Kidney (tissue), 14 donors: ENCODE data around the gene WNT7B. TPM values are rescaled to one million over a fixed set of nuclear protein-coding genes. Genes with fewer than 3 reads are reported as not detected.

Experiments used
- DNase-seq, 5 donors: peaks; one replicate each; pipeline ENCODE4 v3.0.0-alpha.2; 2013 to 2020
- FAIRE-seq: peaks from 2 replicates; lab custom pipeline; 2012; peaks lifted over from hg19 to GRCh38; lab: Jason Lieb, UNC
- H3K27ac ChIP-seq, 2 donors: one replicate each; pipeline ENCODE4 v1.7.0; 2013; ENCODE audit warnings: low read depth in 2 of 2, low read length in 2 of 2, inconsistent platforms in 1 of 2
- H3K27me3 ChIP-seq: one replicate; pipeline ENCODE4 v1.7.1; 2013; ENCODE audit warnings: low read length, inconsistent platforms; ENCODE audit not compliant: control insufficient read depth, insufficient read depth
- H3K36me3 ChIP-seq, 3 donors: one replicate each; pipeline versions ENCODE4 v1.7.0 to v1.7.1; 2013; ENCODE audit warnings: low read length in 3 of 3, control low read depth in 1 of 3, inconsistent platforms in 1 of 3; ENCODE audit not compliant: insufficient read depth in 3 of 3, control insufficient read depth in 2 of 3
- H3K4me1 ChIP-seq, 3 donors: one replicate each; pipeline versions ENCODE4 v1.7.0 to v1.7.1; 2013; ENCODE audit warnings: low read length in 3 of 3, inconsistent platforms in 1 of 3, low read depth in 1 of 3; ENCODE audit not compliant: control insufficient read depth in 2 of 3, insufficient read depth in 2 of 3
- H3K4me3 ChIP-seq, 3 donors: one replicate each; pipeline versions ENCODE4 v1.7.0 to v1.8.1; 2013; ENCODE audit warnings: low read length in 3 of 3, control low read depth in 1 of 3, inconsistent platforms in 1 of 3
- H3K9ac ChIP-seq, 3 donors: one replicate each; pipeline versions ENCODE4 v1.7.0 to v1.7.1; 2013; ENCODE audit warnings: low read length in 3 of 3, control low read depth in 1 of 3, inconsistent platforms in 1 of 3
- H3K9me3 ChIP-seq, 3 donors: one replicate each; pipeline versions ENCODE4 v1.7.0 to v1.7.1; 2013; ENCODE audit warnings: low read length in 3 of 3, control low read depth in 1 of 3, inconsistent platforms in 1 of 3; ENCODE audit not compliant: control insufficient read depth in 2 of 3, insufficient read depth in 1 of 3
- intact Hi-C: fragments of 100-400 bp; cut with DNase I; formaldehyde crosslinking; loops from one replicate; pipeline ENCODE4 v1.11.1; 2022
- polyA plus RNA-seq: library from polyadenylated mRNA; stranded (reverse); fragments of 350-450 nt; fragmentation: Illumina TruSeq; extraction: RNeasy Lipid Tissue Mini Kit (QIAGEN cat#74804); gene quantifications from one replicate; pipeline ENCODE4 v1.2.3, GENCODE V29; 2014; ENCODE audit warnings: low read depth, low replicate concordance; ENCODE audit not compliant: insufficient read depth
- total RNA-seq: library from RNA; stranded (reverse); fragmentation: NEBNext Ultra II Directional; extraction: Animal tissue kit (Norgen Biotek cat#: 25700); gene quantifications from one replicate; pipeline ENCODE4 v1.2.1, GENCODE V29; 2021
- TF ChIP-seq, protein P1 (sequence below): IDR thresholded peaks from 3 replicates; pipeline ENCODE4 v1.5.1; 2012; ENCODE audit warnings: mild to moderate bottlenecking, moderate library complexity, borderline replicate concordance; ENCODE audit not compliant: insufficient read depth; ENCODE audit errors: extremely low read depth
- donor health status: control.
- donor health status: control.
- donor health status: control.
- donor health status: control.
- donor health status: control.
- donor health status: DM: yes; HTN: yes; CAD: no.
- donor health status: Normal renal cell carcinoma (clear cell type).

The WNT7B gene
- total and polyA plus RNA-seq, 2 donors from 2014 or later = 1.6 to 2.4 TPM

DNA sequence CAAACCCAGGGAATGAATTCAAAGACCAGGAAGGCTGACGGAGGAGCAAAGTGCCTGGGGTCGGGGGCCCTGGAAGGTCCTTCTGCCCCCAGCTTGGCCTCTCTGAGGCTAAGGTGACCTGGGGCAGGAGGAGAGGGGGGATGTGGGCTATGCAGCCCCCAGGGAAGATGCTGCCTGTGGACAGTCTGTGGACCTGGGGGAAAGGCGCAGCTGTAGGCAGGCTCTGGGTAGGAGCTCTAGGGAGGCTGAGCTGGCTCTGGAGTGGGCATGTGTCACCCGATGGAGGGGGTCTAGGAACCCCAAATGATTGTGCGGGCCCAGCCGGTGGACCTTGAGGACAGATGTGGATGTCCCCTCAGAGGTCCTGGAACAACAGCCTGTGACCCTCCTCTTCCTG lies 42.8 kb downstream of the WNT7B start:
- Histone ChIP-seq H3K27ac (no peak overlapping the region), H3K27me3 (no peaks in the 10 kb centered on the region), H3K4me3 (no peak overlapping the region), H3K4me1 (peaks cover 0 to 4% (median 0%) of the 10 kb centered on the region in 3 donors), H3K9me3 (no peaks in the 10 kb centered on the region), H3K9ac (no peak overlapping the region), H3K36me3 (no peaks in the 10 kb centered on the region)
- no peak for DNase-seq
- no peak for FAIRE-seq
- TF ChIP-seq, protein P1, sequence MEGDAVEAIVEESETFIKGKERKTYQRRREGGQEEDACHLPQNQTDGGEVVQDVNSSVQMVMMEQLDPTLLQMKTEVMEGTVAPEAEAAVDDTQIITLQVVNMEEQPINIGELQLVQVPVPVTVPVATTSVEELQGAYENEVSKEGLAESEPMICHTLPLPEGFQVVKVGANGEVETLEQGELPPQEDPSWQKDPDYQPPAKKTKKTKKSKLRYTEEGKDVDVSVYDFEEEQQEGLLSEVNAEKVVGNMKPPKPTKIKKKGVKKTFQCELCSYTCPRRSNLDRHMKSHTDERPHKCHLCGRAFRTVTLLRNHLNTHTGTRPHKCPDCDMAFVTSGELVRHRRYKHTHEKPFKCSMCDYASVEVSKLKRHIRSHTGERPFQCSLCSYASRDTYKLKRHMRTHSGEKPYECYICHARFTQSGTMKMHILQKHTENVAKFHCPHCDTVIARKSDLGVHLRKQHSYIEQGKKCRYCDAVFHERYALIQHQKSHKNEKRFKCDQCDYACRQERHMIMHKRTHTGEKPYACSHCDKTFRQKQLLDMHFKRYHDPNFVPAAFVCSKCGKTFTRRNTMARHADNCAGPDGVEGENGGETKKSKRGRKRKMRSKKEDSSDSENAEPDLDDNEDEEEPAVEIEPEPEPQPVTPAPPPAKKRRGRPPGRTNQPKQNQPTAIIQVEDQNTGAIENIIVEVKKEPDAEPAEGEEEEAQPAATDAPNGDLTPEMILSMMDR = no peak
- intact Hi-C loops = no loop called here

DNA sequence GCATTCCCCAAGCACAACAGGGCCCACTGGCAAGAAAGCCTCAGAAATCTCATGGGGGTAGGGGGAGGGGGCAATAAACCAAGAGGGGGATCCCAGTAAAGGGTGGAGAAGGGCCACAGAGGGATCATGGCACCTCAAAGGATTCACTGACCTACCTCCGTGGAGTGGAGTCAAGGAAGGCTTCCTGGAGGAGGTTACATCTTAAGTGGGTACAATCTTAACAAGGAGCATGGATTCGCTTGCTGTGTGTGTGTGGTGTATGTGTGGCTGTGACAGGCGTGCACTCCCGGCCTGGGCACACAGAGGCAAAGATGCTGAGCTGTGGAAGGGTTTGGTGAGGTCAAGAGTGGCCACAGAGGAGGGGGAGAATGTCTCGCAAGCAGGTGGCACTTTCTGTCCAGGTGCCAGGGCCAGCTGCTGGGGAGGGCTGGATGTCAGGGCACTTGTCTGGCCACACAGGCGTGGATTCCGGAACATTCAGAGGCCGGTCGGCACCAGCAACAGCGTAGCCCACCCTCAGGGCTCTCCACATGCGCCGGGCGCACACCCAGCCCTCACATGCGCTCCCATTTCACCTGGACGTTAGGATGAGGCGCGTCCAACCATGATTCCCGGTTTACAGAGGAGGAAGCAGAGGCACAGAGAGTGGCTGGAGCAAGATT lies 43.3 kb downstream of the WNT7B start:
- DNase-seq = no peak
- intact Hi-C loops = no loop called here
- Histone ChIP-seq H3K27me3 (no peaks in the 10 kb centered on the region), H3K36me3 (no peaks in the 10 kb centered on the region), H3K27ac (no peak overlapping the region), H3K9ac (no peak overlapping the region), H3K4me1 (peaks cover 0 to 4% (median 0%) of the 10 kb centered on the region in 3 donors), H3K4me3 (no peak overlapping the region), H3K9me3 (no peaks in the 10 kb centered on the region)
- FAIRE-seq = no peak
- TF ChIP-seq, protein P1 = no peak

DNA sequence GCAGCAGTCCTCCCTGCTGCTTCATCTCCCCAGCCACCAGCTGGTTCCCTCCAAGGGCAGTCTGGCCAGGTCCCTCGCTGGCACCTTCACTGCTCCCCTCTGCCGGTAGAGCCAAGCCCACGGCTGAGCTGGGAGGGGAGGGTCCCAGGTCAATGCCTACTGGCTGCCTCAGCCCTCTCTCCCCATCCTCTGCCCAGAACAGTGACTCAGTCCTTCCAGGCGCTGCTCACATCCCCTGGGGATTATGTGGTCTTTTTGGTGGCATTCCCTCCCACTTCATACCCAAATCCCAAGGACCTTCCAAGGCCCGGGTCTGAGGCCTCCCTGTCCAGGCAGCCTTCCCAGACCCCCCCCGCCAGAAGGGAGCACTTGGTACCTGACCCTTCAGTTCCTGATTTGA lies 44.9 kb downstream of the WNT7B start:
- Histone ChIP-seq H3K36me3 (no peaks in the 10 kb centered on the region), H3K4me1 (peaks cover 0 to 4% (median 0%) of the 10 kb centered on the region in 3 donors), H3K27ac (no peak overlapping the region), H3K4me3 (no peak overlapping the region), H3K9ac (no peak overlapping the region), H3K9me3 (no peaks in the 10 kb centered on the region), H3K27me3 (no peaks in the 10 kb centered on the region)
- intact Hi-C loops = no loop called here
- DNase-seq = no peak
- TF ChIP-seq, protein P1 = no peak
- FAIRE-seq = no peak
